IPS-NIHi7 (cell line): ENCODE measurements around the gene SORCS1.

Source experiments
- DNase-seq: peaks from one replicate; pipeline ENCODE4 v3.0.0; 2012; ENCODE audit warnings: mixed read lengths; ENCODE audit errors: extremely low spot score

SORCS1 gene

DNA sequence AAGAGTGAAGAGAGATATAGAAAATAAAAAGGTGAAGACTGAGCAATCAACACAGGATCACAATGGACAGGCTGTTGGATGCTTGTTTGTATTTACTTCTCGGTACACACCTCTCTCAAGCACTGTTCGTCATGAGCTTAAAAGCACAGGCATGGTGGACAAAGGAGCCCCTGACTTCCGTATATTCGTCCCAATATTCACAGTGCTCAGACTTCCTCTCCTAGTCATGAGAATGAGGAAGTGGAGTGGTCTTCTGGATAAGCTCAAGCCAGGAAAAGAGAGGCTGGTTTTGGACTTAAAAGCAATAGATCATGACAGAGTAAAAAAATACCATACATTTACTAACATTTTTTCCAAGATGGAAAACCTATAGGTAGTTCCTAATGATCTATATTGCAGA lies 172.5 kb downstream of the SORCS1 start:
- DNase-seq, result no peak

- no peak for DNase-seq
These were observed 173.4 kb downstream of the SORCS1 start for GRCh38 chr10:106991091-106991490.

DNA sequence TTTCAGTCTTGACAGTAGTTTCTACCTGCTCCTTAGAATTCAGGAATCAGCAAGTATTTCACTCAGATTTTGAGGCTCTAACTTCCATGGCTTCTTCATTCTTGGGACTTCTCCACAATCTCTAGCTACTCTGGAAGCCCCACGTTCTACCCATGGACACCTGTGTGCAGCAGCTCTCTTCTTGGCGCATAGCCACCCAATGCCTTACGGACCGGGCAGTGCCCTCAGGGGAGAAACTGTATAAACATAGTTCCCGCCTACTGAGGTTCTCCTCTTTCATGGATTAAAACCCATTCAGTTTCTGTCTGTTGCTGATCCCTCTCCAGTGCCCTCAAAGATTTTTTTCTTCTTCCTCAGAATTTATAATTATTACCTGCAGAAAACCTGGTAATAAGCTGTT lies 177.1 kb downstream of the SORCS1 start:
- DNase-seq, result no peak

- DNase-seq, result no peak
These were observed 182.2 kb downstream of the SORCS1 start for GRCh38 chr10:106982268-106982667.

DNA sequence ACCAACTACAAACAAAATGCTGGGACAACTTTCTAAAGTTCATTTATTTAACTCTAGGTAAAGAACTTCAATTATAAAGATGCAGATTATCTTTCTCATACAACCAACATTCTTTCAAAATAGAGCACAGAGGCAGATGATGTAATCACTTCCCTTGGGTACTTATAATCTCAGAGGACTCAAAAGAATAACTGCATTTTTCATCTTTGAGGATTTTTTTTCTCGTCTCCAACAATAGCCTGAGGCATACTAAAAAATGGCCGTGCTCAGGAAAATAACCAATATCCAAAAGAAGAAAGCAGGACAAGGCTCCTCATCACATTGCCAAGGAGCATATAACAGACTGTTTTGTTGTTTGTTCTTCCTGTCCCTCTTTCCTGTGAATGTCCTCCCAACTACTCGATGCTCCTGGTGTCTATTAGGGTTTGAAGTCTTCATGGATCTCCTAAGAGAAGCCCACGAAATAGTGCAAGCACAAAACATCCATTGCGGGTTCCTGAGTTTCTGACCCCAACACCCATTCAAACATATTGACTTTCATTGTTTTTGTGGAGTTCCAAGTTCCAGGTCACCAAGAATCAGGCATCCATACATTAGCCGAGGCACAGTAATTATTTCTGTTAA lies 182.9 kb downstream of the SORCS1 start:
- DNase-seq, result no peak

DNA sequence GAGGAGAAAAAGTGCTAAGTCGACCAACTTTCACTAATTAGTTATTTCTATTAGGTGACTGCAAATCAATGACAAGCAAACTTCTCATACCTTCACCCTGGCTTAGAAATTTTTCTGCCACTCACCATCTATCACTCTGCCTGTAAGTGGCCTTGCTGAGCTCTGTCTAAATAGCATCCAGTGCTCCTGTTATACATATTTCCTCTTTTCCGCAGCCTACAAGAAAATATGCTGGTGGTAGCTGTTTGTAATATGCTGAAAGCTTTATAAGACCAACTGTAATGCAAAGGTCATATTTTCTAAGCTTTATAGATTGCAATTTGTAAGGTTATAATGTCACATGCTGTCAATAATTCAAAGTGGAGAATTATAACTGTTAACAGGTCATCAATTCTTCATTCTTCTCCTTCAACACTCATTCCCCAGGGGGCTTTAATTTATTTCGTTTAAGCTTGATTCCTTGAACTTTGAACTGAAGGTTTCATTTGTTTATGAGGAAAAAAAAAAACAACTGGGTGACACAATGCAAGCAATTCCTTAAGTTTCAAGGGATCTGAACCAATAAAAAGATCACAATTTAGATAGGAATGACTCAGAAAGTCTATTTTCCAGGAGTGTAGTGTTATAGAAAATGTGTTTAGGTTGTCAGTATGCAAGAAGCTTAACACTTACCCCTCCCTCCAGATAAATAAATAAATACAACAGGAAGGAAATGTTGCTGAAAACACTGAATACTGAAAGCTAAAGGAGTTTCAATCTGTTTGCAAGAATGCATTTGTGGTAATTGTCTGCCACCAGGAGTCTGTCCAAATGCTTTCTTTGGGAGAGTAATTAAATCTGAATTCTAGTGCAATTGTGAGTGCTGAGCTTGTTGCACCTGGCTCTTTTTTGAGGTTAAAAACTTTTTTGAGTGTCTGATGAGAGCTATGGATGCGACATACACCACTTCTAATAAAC lies 183.7 kb downstream of the SORCS1 start:
- no peak for DNase-seq

DNA sequence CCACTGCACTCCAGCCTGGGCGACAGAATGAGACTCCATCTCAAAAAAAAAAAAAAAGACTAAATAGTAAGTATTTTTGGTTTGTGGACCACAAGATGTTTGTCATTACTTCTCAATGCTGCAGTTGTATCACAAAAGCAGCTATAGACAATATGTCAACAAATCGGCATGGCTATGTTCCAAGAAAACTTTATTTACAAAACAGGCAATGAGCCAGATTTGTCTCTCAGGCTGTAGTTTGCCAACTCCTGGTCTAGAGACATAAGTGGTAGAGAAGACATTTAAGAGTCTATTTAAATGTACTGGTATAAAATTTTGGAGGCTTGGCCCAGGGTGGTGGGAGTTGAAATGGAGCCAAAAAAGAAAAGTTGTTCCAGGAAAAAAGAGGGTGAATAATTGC lies 185.8 kb downstream of the SORCS1 start:
- DNase-seq, result no peak

DNA sequence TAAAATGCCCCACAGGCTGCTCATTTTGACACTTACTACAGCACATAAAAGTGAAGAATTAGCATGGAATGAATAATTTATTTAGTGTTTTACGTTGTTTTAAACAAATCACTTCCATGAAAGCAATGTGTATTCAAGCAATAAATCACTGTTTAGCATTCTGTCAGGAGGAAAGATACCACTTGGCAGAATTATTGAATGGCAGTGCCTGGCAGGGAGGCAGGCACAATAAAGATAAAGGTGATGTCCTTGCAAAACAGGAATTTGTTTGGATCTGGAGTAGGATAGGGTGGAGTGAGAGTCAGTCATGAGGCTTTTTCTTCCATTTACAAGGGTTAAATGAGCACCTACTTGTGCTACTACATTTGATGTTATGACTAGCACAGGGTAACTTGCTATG lies 190.8 kb downstream of the SORCS1 start:
- no peak for DNase-seq

DNA sequence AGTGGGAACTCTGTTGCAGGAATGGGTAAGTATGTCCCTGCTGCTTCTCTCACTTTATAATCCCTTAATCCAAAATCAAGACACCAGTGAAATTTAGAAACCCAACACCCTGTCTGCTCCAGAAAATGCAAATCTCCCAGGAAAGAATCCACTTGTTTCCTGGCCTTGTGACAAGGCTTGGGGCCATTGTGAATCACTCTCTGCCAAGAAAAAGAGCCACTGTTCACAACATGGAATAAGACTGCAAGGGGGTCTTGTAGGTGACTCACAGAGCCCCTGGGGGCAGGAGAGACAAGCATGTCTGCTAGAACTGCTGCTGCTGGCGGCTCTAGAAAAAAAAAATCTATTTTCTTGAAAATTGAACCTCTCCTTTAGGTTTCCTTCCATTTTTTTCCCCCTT lies 191.2 kb downstream of the SORCS1 start:
- peak; percentile 18 for DNase-seq

DNA sequence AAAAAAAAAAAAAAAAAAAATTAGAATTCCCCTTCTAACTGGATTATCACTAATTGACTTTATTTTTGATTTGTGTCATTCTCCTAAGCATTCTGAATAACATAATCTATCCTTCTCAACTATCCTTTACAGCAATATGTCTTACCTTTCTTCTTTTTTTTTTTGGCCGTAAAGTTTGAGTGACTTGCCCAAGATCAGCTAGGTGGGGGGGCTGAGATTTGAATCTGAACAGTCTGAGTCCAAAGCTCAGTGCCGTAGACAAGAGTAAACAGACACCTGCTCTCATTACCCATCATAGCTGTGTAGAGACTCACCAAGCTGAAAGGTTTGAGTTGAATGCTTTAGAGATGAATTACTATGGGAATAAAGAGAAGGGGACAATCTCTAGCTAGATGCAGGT lies 192.1 kb downstream of the SORCS1 start:
- DNase-seq, result no peak

GRCh38 chr10:106971411-106971831 lies 193.1 kb downstream of the SORCS1 start:
- DNase-seq, result no peak

DNA sequence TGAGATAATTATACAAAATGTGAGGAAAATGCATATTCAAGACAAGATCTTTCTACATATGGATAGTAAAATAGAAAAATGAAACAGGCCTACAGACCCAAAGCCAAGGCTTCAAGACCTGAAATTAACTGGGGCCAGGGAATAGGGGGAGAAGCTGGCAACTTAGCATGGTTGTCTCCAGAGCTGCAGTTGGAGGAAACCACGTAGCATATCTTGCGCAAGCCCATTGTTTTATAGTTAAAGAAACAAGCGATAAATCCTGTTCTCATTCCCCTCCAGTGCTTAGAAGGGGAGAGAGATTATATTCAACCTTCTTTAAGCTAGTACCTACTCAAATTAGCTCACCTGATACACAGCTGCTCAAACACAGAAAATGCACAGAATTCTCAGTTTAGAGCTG lies 197.1 kb downstream of the SORCS1 start:
- DNase-seq, result no peak

GRCh38 chr10:106960812-106961211 lies 203.7 kb downstream of the SORCS1 start:
- no peak for DNase-seq

- no peak for DNase-seq
These were observed 205.0 kb downstream of the SORCS1 start for GRCh38 chr10:106959521-106959920.

- no peak for DNase-seq
These were observed 205.7 kb downstream of the SORCS1 start for GRCh38 chr10:106958589-106959361.

- no peak for DNase-seq
These were observed 206.5 kb downstream of the SORCS1 start for GRCh38 chr10:106957823-106958588.

GRCh38 chr10:106956216-106956915 lies 208.1 kb downstream of the SORCS1 start:
- DNase-seq, result peak; percentile 26

DNA sequence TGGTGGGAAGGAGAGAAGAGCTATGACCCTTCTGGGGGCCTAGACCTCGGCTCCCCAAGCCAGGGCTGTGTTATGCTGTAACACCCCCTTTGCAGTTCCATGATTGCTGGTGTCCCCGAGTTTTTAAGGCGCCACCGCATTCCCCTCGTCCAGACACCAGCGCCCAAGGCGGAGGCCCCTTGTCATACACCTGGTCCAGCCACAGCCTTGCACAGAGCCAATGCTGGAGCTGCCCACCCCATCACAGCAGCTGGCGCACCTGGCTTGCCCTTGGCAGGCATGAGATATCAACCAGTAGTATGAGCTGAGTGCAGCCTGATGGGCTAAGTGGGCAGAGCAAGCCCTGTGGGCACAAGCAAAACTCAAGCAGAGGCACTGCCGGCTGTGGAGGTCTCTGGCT lies 209.4 kb downstream of the SORCS1 start:
- DNase-seq, result no peak

DNA sequence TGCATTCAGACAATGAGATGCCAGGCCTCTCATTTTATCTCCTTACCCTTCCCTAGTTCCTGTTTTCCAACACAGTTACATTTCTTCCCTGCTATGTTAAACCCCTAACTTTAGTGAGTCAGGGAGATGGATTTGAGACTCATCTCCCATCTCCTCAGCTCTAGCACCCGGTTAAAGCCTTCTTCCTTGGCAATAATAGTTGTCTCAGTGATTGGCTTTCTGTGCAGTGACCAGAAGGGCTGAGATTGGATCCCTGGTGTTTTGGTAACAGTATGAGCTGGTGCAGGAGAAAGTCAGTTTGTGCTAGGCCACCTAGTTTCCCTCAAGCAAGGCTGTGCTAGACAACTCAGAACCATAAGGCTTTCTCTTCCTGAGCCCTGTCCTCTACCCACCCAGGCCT lies 212.5 kb downstream of the SORCS1 start:
- no peak for DNase-seq

DNA sequence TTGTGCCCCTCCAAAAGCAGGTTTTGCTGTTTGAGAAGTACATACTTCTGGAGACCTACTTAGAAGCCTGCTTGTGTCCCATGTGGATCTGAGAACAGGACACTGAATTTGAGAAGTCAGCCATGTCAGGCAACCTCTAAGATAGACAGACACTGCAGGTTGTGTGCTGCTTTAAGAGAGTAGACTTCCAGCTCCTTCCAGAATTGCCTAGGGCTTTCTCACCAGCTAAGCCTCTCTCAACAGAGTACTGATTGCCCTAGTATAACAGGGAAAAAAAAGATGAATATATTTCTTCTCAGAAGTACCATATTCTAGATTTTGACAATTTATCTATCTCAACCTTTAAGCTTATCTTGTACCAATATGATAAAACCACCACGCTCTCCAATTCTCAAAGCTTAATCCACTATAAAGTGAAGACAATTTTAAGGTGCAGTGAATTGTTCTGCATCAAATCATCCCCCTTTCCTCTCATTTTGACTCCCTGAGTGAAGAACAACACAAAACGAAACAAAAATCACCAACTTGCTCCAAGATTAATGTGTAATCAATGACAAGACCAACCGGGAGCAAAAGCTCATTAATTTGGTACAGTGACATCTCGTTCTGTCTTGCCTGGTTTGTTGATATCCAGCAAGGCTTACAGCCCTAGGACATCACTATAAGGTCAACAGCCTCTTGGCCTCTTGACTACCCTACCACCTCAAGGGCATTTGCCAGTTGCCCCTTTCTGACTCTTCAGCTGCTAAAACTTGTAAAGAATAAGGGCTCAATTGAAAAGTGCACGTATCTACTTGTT lies 214.6 kb downstream of the SORCS1 start:
- no peak for DNase-seq
